Epithelial cell of esophagus (primary cell): ENCODE measurements around the gene GAP43.
A peak's percentile ranks its signal among the peaks of the same experiment; 100 is the strongest.

Experiments
- DNase-seq: peaks from one replicate; pipeline ENCODE4 v3.0.0; 2010; ENCODE audit warnings: low read depth
- H3K4me3 ChIP-seq: 2 replicates; pipeline ENCODE4 v1.5.1; 2011; ENCODE audit warnings: mild to moderate bottlenecking, low read length, control low read depth
- CTCF ChIP-seq: IDR thresholded peaks from 2 replicates; pipeline ENCODE4 v1.5.1; 2011; ENCODE audit warnings: low read depth, mild to moderate bottlenecking, low read length, control low read depth, inconsistent platforms; ENCODE audit not compliant: insufficient read depth; ENCODE audit errors: missing control alignments

Gene GAP43

DNA sequence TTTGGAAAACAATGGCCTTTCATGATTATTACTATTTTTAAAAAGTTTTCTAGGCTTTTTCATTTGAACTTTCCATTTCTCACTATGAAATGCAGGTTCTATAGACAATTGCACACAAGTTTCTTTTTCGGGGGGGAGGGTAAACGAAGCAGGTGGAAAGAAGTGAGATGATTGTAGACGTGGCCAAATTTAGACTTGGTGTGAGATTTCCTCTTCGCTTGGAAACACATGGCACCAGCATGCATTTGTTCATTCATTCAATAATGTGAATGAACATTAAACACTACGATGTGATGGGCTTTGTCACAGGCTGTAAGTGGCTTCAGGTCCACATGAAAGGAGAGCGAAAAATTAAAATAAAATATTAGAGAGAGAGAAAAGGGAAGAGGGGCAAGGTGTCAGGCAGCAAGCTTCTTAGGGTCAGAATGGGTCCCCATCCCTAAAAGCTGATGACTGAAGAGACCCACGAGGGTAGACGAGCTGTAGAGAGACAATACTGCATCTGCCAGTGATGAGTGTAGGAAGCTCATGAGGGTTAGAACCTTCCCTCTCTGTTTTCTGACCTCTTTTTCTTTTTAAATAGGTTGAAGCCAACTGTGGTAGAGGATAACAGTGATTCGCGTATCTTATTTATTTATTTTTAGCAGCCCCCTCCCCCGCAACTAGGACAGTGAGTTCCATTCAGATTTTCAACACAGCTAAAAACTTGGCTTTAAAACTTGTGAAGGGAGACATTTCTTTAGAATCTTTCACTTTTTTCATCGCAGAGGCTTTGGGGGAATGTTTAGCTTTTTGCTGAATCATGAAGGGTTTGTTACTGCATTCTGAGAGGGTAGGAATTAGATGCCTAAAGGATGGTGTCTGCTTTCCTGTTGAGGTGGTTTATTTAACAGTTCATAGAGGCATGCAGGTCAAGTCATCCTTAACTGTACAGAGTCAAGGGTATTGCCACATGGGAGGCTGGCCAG is 36.2 kb downstream of the GAP43 start:
- no peak for DNase-seq
- no peak overlapping the region for H3K4me3 ChIP-seq
- TF ChIP-seq CTCF, result no peak

GRCh38 chr3:115660646-115661337 is 37.5 kb downstream of the GAP43 start:
- no peak for TF ChIP-seq CTCF
- no peak overlapping the region for H3K4me3 ChIP-seq
- no peak for DNase-seq

DNA sequence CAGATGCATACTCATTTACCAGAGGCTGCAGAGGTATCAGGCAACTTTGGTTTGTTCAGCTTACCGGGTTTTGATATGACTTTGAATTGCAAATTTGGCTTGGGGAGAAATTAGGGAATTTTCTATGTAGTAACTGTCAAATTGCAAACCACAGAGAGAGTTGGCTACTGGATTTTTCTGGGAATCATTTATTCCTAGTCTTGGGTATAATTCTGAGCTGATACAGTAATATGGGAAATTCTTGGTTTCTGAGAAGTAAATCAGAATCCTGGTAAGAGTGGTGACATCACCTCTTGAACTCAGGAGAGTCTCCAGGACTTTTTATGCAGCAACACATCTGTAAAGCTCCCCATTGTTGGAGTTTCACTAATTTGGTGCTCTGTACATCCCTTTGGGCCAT is 39.0 kb downstream of the GAP43 start:
- TF ChIP-seq CTCF, result no peak
- DNase-seq, result no peak
- H3K4me3 ChIP-seq, result no peak overlapping the region

- no peak for DNase-seq
- no peak overlapping the region for H3K4me3 ChIP-seq
- no peak for TF ChIP-seq CTCF
Measured at GRCh38 chr3:115663414-115663813, 40.1 kb downstream of the GAP43 start.

DNA sequence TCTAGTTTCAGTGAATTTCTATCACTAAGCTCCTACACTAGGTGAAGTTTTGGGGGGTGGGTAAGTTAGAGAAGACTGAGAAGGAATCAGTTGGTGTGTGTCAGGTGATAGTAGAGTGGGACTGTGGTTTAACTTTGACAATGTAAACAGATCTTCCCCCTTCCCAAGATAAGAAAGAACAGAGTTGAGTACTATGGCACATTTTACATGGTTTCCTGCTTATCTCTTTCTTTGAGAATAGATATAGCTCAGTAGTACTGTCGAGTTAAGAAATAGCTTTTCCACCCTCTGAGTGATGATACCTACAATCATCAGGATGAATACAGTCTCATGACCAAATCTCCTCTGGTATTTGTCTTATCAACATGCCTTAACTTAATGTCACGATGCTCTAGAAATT is 42.8 kb downstream of the GAP43 start:
- H3K4me3 ChIP-seq, result no peak overlapping the region
- DNase-seq, result no peak
- no peak for TF ChIP-seq CTCF

DNA sequence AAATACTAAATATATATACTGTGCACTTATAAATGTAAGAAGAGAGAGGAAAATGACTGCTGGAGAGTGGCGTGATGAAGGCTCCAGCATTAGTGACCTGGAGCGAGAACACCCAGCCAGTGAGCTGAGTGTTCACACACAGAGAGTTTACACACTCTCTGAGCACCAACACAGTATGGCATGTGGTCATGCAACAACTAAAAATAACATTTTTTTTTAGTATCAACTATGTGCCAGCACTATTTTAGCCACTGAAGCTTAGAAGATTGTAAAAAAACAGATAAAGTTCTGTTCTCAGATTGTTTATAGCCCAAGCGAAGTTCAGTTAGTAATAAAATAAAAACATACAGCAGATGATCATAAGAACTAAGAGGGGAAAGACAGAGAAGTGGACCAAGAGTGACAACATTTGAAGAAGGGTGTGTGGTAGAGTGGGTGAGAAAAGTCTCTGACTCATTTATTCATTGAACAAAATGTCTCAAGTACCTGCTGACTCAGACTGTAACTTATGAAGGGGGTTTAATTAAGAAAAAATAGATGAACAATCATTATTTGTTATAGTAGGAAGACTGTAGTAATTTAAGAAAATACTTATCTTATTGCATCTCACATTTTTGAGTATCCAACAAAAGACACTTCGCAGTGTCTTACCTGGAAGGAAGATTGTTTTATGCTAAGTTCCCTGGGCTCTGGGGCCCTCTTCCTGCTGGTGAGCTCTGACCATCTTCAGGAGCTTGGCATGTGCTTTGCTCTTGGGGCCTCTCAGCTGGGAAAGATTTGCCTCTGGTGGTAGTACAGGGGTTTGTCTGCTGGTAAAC is 43.8 kb downstream of the GAP43 start:
- TF ChIP-seq CTCF, result no peak
- peak; percentile 49 for DNase-seq
- no peak overlapping the region for H3K4me3 ChIP-seq
